Choroid plexus epithelial cell (primary cell): ENCODE results near the gene GPATCH4.

Experiments used
- DNase-seq: peaks from one replicate; pipeline ENCODE4 v3.0.0-alpha.2; 2010; ENCODE audit warnings: low read depth
- H3K4me3 ChIP-seq: 2 replicates; pipeline ENCODE4 v1.5.1; 2011; ENCODE audit warnings: low read depth, mild to moderate bottlenecking, control low read depth, low read length, moderate library complexity
- CTCF ChIP-seq: conservative IDR thresholded peaks from 2 replicates; pipeline ENCODE4 v1.5.1; 2011; ENCODE audit warnings: low read depth, mild to moderate bottlenecking, control low read depth, inconsistent platforms, low read length, moderate library complexity

GPATCH4 gene

GRCh38 chr1:156583821-156584622 is 17.3 kb downstream of the GPATCH4 start:
- H3K4me3 ChIP-seq, result no peak overlapping the region
- peak; percentile 96 for TF ChIP-seq CTCF
- DNase-seq, result peak; percentile 95

GRCh38 chr1:156582388-156583017 is 18.8 kb downstream of the GPATCH4 start:
- DNase-seq, result no peak
- no peak overlapping the region for H3K4me3 ChIP-seq
- TF ChIP-seq CTCF, result no peak

- H3K4me3 ChIP-seq, result no peak overlapping the region
- TF ChIP-seq CTCF, result no peak
- DNase-seq, result no peak
Measured at GRCh38 chr1:156581661-156582387, 19.5 kb downstream of the GPATCH4 start.

- no peak for TF ChIP-seq CTCF
- DNase-seq, result no peak
- no peak within 1 kb of the TSS for H3K4me3 ChIP-seq
Measured at GRCh38 chr1:156579472-156579871, 21.8 kb downstream of the GPATCH4 start, which contains the start of gene TTC24. Gene TTC24, plus strand, starts transcription at chr1:156579723. Its CDS starts 1,642 bp downstream, at chr1:156581365.

- no peak for TF ChIP-seq CTCF
- H3K4me3 ChIP-seq, result no peak overlapping the region
- DNase-seq, result no peak
Measured at GRCh38 chr1:156578055-156578454, 23.2 kb downstream of the GPATCH4 start.

GRCh38 chr1:156577550-156577949 is 23.7 kb downstream of the GPATCH4 start:
- TF ChIP-seq CTCF, result no peak
- DNase-seq, result no peak
- no peak overlapping the region for H3K4me3 ChIP-seq
